HG03565 (cell line): ENCODE results near the gene TPP1.

Experiments
- ATAC-seq: cut with Tn5 transposase; IDR thresholded peaks from one replicate; pipeline ENCODE4 v1.9.1; 2021; ENCODE audit warnings: mild to moderate bottlenecking, moderate library complexity; ENCODE audit not compliant: unreplicated experiment

TPP1 gene

DNA sequence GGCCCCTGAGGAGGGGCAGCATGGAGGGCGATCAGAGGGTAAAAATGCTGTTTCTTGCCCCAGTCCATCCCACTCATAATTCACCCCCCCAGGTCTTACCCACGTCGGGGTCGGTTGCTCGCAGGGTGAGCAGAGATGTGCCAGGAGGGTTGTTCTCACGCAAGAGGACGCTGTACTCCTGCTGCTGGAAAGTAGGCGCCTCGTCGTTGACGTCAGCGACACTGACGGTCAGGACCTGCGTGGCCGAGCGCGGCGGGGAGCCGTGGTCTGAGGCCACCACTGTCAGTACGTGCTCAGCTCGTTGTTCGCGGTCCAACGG lies 10.3 kb upstream of the TPP1 start:
- no peak for ATAC-seq

DNA sequence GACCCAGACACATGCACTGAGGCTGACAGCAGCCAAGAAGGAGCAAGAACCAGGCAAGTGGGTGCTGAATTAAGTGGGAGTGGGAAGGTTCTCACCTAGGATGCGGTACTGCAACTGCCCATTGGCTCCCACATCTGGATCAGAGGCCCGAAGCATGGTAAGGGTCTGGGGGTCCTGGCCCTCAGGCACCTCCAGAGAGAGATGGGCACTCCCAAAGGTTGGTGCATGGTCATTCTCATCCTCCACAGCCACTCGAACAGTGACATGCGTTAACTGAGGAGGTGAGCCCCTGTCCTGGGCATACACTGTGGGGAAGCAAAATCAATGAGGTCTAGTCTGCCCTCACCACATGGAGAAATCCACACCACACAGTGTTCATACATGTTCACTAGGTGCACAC lies 9.3 kb upstream of the TPP1 start:
- ATAC-seq, result no peak

DNA sequence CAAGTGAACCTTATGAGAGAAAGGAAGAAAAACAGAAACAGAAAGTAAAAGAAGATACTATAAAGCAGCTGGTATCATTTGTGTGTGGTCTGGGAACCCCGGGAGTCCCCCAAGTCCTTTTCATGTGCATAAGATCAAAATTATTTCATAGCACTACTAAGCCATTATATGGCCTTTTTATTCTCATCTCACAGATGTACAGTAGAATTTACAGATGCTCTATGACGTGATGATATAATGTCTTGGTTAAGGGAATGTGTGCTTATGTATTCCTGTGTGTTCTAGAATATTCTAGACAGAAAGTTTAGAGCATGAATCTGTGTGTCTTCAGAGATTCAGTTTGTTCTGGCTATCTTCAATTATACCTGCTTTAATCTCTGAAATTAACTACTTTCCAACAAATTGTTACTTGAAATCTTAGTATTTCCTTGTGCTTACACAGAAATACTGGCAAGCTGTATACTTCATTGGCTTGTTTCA lies 8.6 kb upstream of the TPP1 start:
- ATAC-seq, result no peak

DNA sequence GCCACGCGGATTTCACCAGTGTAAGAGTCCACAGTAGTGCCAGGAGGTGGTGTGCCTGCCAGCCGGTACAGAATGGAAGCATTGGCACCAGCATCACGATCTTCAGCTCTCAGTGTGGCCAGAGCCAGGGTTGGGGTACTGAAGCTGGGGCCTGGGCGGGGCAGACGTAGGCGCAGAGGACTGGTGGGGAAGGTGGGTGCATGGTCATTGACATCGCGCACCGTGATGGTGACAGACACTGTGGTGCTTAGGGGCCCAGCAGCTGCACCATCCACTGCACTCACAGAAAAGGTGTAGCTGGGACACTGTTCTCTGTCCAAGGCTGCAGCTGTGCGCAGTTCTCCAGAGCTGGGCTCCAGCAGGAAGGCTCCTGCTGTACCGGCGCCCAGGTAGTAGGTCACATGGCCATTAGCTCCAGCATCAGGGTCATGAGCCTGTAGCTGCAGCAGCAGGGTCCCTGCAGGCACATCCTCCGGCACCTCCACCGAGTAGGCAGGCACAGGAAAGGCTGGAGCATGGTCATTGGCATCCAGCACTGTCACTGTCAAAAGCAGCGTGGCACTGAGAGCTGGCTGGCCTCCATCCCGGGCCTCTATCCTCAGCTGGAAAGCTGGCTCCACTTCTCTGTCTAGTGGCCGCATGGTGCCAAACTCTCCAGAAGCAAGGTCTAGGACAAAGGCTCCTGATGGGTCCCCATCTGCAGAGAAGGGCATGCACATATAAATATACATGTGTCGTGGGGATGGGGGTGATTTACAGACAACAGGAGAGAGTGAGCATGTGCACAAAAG lies 7.9 kb upstream of the TPP1 start:
- ATAC-seq, result no peak

DNA sequence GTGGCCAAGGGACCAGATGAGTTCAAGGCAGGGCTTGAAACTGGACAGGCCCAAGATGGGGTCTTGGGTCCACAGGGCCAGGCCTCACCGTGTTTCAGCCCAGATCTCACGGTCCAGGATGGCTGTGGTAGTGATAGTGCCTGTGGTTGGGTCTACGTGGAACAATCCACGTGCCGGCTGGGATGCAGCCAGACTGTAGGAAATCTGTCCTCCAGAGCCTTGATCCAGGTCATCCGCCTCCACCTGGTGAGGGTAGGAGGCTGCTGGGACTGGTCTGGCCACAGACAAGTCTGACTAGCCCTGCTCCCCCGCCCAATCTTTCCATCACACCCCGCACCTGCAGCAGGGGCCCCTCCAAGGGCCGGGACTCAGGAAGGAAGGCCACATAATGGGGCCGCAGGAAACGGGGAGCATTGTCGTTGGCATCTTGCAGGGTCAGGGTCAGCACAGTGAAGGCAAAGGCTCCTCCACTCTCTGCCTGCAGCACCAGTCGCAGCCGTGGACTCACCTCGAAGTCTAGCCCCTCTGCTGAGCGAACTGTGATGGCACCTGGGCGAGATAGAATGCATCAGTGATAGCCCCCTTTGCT lies 6.7 kb upstream of the TPP1 start:
- ATAC-seq, result no peak

DNA sequence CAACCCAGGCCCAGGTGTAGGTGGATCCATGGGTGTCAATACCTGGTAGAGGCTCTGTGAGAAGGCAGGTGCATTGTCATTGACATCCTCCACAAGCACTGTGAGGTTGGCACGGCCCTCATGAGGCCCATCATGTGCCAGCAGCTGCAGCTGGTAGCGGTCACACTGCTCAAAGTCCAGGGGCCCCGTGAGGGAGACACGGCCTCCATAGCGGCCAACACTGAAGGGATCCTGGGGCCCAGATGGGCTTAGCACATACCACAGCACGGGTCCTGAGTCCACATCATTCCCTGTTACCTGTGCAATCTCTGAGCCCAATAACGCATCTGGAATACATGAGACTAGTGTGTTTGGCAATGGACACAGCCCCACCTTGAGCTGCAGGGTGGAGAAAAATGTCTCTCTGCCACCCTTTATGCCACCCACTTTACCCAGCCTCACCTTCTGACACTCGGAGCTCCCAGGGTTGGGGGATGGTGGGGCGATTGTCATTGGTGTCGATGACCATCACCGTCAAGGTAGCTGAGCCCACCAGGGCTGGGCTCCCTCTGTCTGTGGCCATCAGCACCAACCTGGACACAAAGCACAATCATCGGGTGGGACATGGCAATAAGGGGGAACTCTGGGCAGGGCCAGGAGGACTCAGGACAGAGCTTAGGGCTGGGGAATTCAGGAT lies 6.1 kb upstream of the TPP1 start:
- no peak for ATAC-seq

DNA sequence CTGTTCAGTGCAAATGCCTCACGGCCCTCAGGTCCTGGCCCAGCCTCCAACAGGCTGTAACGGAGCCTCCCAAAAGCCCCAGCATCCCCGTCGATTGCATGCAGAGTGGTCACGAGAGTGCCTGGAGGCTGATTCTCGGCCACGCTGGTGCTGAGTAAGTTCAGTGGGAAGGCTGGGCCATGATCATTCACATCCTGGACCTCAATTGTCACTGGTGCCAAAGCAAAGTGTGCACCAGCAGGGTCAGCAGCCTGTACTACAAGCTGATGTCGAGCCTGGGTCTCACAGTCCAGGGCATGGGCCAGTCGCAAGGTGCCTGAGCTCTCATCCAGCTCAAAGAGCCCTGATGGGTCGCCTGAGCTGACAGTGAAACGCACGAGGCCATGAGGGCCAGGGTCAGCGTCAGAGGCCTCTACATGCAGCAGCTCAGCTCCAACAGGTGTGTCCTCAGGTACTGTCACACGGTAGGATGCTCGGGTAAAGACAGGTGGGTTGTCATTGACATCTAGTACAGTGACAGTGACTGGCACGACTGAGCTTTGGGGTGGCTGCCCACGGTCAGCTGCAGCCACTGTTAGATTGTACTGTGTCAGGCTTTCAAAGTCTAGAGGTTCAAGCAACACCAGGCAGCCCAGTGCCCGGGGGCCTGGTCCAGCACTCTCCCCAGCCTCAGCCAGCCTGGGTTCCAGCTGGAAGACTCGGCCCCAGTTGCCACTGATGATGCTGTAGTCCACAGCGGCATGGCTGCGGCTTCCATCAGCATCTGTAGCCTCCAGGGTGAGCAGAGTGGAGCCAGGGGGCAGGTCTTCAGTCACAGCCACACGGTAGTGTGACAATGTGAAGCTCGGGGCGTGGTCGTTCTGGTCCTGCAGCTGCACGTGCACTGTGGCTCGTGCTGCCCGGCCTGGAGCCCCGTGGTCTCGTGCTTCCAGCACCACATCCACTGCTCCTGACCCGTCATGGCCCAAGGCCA lies 4.5 kb upstream of the TPP1 start:
- ATAC-seq, result no peak

DNA sequence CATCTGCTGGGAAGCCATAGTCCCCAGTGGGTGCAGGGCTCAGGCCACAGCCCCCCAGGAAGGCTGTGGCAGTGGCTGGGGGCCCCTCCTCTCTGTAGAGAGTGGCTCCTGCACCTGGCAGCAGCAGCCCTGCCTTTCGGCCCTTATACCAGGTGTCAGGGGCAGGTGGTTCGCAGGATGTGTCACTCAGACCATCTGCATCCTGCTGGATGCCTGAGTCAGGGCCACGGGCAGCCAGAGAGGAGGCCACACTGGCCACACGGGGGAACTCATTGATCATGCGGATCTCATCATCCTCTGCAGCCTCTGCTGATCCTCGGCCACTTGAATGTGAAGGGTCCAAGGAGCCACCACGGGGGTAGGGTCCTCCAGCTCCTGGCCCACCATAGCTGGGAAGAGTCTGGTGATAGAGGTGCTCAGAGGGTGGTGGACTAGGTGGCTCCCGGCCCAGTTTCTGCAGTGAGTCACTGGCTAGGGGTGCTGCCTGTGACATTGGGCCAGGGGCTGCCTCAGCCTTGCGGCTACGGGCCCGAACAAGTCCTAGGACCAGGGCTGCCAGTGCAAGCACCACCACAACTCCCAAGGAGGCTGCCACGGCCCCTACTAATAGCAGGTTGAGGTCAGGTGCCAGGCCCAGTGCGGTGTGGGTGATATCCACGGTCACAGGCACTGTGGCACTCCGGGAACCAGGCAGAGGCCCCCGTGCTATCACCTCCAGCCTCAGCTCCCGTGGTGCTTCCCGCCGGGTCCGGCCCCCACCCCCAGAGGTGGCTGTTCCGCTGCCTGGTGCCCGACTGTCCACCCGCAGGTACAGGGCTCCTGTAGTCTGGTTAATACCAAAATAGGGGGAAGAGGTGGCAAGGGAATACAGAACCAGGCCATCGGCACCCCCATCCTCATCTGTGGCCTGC lies 3.3 kb upstream of the TPP1 start:
- ATAC-seq, result no peak

DNA sequence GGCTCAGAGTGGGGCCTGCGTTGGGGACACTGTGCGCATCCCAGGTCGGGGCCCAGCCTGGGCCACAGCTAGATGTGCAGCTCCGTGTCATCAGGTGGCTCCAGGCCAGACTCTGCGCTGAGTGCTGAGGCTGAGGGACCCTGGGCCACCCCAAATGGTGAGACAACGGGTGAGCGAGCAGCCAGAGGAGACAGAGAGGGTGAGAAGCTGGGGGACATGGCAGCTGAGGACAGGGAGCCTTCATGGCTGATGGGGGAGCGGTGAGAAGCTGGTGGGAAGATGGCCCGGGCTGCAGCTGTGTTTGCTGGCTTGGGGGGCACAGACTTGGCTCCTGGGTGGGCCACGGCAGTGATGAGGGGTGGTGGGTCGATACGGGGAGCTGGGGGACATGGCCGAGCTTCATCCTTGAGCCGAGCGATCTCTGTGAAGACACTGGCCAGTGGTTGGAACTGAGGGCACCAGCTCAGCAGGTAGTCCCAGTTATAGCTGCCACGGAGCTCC lies 2.5 kb upstream of the TPP1 start:
- no peak for ATAC-seq

DNA sequence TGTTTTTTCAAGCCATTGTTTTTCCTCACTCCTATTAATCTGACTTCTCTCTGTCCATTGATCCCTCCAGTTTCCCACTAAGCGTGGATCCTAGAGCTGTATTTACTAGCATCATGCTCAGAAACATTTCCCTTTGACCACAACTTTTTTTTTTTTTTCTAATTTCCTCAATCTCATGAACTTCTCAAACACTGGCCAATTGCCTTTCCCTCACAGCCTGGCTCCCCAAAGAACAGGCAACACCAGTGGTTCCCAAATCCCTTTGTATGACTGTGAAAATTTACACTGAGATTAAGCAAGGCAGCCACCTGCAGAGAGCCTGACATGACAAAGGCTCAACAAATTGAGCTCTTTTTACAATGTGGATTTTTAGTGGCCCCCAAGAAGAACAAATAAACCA lies 1.4 kb upstream of the TPP1 start:
- ATAC-seq, result no peak

DNA sequence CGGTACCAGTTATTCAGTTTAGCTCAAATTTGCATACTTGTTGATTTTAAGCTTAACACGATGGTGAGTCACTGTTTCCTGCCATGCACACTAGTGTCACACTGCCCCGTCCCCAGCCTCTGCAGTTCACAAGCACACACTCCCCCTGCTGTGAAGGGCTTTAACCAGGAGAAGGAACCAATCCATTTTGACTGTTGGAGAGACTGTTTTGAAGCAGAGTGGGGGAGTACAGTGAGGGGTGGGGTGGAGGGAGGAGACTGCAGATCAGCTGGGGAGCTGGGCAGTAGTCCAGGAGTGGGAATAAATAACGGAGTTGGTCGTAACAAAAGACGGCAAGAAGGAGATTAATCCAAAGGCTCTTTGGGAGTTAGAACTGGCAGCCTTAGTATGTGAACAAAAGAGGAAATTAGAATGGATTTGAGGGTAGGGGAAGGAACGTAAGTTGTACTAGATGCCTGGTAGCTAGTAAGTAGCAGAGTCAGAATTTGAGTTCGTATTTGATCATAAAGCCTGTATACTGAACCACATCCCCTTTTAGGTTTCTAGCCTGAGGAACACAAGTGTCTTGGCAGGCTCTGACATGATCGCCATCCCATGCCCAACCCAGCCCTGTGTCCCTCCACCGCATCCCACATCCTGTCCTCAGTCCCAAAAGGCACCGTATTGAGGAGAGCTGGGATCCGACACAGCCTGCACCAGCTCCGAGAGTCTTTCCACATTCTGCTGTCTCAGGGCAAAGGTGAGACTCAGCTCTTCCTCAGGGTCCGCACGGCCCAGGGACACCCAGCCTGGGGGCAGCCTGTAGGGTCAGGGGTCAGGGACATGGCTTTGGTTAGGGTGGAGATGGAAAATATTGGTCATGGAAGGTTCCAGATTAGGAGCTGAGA lies 862 bp downstream of the TPP1 start:
- ATAC-seq, result no peak

DNA sequence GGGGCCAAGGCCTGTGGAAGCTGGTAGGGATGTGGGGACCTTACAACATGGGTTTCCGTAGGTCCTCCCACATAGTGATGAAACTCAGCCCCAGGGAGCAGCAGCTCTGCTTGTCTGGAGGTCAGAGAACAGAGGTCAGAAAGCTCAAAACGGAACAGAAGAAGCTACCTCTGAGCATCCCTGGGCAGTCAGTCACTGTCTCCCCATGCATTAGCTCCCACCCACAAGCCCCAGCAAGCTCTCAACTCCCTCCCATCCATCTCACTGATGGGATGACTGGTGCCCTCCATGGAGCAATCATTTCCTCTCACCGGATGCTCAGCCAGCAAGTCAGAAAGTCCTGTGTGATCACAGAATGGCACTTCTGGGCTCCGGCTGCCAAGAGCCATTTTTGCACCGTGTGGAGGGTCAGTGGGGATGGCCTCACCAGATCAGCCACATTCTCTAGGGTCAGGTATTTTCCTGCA lies 1.9 kb downstream of the TPP1 start:
- ATAC-seq, result no peak

DNA sequence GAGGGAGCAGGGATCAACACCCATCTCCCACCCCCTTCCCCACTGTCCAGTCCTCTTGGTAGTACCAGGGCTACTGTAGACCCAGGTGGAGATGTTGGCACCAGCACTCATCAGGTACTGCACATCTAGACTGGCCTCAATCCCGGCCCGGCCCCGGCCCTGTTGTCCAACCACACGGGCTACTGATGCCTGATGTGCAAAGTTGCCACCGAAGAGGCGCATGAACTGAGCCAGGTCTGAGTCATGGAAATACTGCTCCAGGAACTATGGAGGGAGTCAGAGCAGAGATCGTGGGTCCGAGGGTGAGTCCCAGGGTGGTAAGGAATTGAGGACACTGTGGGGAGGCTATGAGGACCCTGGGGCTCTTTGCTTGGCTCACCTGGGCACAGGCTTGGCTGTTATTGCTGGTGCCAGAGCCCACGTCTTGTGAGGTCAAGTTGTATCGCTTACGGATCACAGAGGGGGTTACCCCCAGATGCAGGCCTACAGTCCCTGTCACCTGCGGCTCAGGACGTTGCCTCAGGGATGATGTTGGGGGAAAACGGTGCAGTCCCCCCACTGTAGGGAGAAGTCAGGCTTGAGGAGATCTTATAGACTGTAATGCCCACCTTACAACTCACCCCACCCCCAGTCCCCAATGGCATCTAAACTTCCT lies 2.5 kb downstream of the TPP1 start:
- no peak for ATAC-seq

DNA sequence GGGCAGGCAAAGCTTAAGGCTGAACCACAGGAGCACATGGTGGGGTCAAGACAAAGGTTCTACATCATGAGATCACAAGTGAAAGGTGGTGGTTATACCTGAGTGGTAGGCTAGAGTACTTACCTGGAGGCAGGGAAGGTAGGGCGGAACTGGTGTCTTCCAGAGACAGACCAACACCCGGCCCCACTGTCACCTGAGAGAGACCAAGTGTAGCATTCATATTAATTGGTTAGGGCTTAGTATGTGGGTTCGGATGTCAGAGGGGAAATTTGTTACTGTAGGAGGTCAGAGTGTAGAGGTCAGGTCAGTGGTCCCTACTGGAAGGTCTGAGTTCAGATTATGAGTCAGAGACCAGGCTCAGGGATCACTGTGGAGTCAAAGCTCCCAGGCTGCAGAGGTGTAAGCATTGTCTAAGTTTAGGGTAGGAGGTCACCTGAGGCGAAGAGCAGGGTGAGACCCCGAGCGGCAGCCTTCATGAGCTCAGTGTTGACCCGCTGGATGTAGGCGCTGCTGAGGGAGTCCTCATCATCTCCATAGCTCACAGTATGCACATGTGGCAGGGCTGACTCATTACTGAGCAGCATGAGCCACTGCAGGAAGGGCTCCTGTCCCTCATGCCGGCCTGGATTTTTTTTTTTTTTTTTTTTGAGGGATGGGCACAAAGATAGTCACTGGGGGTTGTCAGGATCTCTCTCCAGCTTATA lies 3.2 kb downstream of the TPP1 start:
- no peak for ATAC-seq

DNA sequence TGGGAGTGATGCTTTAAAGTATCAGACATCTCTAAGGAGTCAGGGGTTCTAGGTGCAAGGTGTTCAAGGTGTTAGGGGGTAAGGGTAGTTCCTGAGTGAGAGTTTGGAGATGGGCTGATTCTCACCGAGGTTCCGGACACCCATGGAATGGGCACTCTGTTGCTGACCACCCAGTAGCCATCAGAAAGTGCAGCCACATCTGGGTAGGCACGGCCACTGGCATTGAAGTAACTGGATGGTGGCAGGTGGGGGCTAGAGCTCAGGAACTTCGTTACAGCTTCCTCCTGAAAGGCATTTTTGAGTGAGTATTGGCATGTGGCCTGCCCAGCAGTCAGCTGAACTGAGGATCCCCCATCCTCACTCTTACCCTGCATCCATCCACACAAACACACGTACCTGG lies 4.2 kb downstream of the TPP1 start:
- ATAC-seq, result no peak

DNA sequence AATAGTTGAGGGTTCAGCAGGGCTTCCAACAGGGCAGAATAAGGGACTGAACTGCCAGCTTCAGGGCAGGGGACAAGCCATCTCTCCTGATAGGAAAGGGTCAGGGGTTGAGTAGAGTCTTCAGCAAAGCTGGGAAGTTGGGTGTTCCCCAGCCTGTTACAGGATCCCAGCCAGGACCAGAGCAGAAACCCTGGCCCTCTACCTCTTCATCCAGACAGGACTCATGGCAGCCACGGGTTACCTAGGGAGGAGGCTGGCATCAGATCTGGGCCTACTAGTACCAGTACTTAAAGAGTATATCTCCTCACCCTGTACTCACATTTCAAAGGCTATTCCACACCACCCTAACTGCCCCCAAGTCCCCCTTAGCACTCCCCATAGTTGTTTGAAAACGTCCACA lies 4.8 kb downstream of the TPP1 start:
- ATAC-seq, result no peak

DNA sequence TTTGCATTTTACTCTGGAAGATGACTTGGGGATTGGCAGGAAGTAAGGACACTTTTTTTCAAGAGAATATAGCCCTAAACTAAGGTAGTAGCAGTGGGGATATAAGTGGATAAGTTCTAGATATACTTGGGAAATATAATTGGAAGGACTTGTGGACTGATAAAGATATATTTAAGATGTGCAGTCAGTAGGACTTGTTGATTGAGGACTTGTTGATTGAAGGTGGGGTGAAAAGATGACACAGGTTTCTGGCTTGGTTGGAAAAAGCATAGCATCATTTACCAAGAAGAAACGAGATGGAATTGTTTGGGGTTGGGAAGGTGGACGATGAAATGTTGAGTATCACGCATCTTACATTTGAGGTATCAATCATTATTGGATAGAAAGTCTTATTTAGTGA lies 5.7 kb downstream of the TPP1 start:
- no peak for ATAC-seq
